C4-2B (cell line): ENCODE results near the gene GPRC5D.

Experiments
- H3K27ac ChIP-seq: fragments of 450-650 bp; 2 replicates; pipeline ENCODE4 v1.5.1; 2017
- CTCF ChIP-seq: fragments of 450-650 bp; conservative IDR thresholded peaks from 2 replicates; pipeline ENCODE4 v1.5.1; 2017; ENCODE audit warnings: mild to moderate bottlenecking
- ZFX ChIP-seq: fragments of 450-650 bp; IDR thresholded peaks from 2 replicates; pipeline ENCODE4 v1.6.1; 2017

GPRC5D gene

GRCh38 chr12:12946686-12947355 lies 5.1 kb downstream of the GPRC5D start:
- no peak overlapping the region for H3K27ac ChIP-seq
- no peak for TF ChIP-seq ZFX
- no peak for TF ChIP-seq CTCF

DNA sequence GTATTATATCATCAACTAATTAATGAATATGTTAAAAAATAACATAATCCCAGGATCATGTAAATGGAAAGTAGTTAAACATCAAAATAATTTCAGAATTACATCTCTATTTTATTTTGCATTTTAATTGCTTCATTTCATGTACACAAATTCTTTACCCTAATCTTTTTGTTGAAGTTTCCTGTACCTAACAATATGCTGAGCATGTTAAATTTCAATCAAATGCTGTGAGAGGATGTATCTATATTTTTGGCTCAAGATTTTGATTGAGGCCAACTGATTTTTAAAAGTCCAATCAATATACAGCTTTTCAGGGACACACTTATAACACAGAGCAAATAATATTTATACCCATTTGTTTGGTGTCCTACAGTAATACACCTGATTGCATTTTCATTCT lies 6.4 kb downstream of the GPRC5D start:
- H3K27ac ChIP-seq: no peak overlapping the region
- no peak for TF ChIP-seq ZFX
- no peak for TF ChIP-seq CTCF

- TF ChIP-seq ZFX: no peak
- TF ChIP-seq CTCF: no peak
- no peak overlapping the region for H3K27ac ChIP-seq
Measured at GRCh38 chr12:12943586-12944260, 8.2 kb downstream of the GPRC5D start.

DNA sequence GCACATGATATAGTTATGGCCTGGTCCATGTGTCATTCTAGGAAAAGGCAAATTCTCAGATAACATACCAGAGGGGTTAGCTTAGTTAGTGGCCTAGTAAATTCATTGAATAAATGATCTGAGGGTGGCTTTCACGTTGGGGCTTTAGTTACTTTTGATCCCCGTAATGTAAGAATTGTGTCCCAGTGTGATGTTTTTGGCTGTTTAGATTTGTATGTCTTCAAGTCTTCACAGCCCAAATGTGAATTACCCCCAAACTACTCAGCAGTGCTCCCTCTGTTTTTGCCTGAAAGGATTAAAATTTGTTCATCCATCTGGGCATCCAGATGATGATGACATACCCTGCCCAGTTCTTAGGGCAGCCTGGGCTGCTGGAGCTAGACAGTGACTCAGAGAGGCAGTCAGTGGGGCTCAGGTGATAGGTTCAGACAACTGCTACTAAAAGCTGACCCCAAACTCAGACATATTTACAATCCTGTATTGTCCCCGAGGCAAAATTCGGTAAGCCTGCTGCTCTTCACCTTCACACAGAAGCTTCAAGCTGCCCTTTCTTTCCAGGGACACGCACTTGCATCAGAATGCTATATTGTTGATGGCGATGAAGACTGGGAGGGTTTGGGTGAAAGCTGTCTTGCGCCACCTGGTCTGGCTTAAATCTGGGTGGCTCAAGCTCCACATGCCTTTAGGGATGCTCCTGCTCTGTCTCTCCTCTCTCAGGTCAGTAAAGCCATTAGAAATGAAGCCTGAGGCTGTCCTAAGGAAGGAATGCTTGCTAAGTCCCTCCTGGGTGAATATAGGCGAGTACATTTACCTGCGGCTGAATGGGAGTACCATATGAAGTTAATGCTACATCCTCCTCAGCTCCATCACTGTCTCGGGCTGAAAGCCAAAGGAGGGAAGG lies 10.3 kb downstream of the GPRC5D start:
- no peak overlapping the region for H3K27ac ChIP-seq
- no peak for TF ChIP-seq CTCF
- no peak for TF ChIP-seq ZFX

- no peak for TF ChIP-seq ZFX
- TF ChIP-seq CTCF: no peak
- no peak overlapping the region for H3K27ac ChIP-seq
Measured at GRCh38 chr12:12939888-12940287, 12.1 kb downstream of the GPRC5D start.

GRCh38 chr12:12938541-12938940 lies 13.4 kb downstream of the GPRC5D start:
- no peak for TF ChIP-seq ZFX
- TF ChIP-seq CTCF: no peak
- no peak overlapping the region for H3K27ac ChIP-seq
